ENCODE results near the gene DEPP1.

Gene DEPP1

DNA sequence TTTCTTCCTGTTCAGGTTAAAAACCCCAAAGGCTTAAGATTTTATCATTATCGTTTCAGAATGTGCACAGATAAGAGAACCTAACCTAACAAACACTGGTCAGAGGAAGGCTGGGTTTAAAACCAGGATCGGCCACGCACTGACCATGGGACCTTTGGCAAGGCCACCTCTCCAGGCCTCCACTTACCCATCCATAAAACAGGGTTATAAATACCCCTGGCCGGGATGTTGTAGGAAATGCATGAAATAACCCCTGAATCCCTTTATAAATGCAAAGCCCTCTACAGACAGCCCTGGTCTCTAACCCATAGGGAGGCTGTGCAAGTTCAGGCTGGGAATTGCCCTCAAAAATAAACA lies 418 bp downstream of the DEPP1 start:
- no peak for ATAC-seq

DNA sequence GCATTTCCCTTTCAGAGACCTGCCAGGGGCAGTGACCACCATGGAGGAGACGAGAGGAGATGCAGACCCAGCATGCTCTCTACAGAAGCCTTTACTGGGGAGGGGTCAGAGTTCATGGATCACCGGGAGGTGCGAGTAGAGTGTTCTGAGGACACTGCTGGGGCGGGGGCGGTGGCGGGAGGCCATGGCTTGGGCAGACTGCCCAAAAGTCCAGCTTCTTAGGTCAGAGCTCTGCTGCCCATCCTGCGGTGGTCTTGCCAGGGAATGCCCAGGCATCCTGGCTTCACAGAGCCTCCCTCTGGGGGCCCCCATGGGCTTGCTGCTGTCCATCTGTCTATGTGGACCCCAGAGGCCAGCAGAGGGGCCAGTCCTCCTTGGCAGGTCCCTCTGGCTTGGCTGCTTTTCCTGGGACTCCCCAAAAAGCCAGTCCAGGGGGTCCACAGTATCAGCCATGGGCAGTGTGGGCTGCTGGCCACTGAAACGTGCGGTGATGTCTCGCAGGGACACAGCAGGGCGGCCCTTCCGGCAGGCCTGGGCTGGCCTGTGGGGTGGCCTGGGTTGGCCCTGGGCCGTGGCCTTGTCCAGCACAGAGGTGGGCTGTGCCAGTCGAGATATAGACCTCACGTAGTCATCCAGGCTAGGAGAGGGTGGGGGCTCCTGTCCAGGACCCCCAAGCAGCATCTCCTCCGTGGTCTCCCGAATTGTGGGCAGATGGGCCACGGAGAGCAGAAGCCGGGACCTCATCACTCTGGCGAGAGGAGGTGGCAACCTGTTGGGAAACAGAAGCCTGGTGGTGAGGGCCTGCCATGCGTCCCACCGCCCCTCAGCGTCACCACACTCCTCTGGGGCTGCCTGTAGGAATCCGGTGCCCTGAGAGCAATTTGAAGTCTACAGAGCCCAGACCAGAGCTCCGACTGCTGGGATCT lies 1.1 kb downstream of the DEPP1 start:
- no peak for ATAC-seq

DNA sequence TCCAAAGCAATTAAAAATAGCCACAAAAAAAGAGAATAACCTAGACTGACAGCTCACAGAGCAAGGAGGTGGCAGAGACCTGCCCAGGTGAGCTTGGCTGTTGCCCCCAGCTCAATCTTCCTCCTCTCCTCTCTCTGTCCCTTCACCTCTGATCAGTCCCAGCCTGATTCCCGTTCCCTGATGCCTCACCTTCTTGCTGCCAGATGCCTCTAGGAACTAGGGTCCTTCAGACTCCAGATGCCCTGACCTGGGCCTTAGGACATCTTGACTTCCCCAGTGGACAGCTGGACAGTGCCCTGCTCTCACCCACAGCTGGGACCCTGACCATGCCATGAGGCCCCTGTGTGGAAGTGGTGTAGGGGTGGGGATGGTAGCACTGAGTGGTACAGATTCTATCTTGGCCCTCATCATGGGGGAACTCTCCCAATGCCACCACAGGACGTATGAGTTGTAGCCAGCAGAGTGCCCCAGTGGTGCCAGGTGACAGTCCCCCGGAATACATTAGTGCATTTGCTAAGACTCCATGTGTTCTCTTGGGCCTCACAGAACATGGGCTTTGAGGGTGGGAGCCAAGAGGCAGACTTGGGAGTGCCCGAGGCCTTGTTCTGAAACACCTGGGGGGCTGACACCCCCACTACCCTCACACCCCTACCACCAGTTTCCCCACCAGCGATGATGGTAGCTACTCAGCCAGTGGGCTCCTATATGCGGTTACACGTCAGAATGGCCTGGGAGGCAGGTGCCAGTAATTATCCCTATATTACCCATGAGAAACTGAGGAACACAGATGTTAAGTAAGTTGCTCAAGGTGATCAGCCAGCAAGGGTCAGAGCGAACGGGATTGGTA lies 2.0 kb downstream of the DEPP1 start:
- no peak for ATAC-seq

DNA sequence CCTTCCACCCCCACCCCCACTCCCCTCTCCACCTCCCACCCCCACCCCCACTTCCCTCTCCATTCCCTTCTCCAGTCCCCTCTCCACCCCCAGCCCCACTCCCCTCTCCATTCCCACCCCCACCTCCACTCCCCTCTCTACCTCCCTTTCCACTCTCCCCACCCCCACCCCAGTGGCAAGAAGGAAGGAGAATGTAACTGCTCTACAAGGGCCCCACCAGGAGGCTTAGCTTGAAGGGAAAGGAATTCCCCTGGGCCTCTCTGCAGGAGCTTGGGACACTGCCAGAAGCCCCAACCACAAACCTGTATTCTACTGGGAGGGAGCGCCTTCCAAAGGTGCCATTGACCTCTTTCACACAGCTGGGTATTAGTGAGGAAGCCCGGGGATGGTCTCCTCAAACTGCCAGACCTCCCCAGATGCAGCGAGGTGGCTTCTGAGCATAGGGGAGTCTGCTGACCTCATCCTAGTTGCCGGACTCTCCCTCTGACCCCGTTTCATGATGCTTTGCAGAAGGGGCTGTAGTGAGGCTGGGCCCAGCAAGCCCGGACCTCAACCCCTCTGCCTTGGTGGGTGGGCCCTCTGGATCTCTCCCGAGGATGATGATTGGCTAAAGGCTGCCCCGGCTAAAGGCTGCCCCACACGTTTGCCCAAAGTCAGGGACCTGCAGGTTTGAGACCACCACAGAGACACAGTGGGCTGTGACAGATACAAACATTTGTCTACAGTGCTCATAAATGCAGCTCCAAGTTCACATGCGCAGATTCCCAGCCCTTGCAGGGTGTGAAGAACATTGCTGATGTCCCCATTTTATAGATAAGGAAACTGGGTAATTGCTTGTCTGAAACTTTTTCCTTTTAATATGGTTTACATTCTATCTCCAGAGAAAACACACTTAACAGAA lies 2.9 kb downstream of the DEPP1 start:
- ATAC-seq = no peak

DNA sequence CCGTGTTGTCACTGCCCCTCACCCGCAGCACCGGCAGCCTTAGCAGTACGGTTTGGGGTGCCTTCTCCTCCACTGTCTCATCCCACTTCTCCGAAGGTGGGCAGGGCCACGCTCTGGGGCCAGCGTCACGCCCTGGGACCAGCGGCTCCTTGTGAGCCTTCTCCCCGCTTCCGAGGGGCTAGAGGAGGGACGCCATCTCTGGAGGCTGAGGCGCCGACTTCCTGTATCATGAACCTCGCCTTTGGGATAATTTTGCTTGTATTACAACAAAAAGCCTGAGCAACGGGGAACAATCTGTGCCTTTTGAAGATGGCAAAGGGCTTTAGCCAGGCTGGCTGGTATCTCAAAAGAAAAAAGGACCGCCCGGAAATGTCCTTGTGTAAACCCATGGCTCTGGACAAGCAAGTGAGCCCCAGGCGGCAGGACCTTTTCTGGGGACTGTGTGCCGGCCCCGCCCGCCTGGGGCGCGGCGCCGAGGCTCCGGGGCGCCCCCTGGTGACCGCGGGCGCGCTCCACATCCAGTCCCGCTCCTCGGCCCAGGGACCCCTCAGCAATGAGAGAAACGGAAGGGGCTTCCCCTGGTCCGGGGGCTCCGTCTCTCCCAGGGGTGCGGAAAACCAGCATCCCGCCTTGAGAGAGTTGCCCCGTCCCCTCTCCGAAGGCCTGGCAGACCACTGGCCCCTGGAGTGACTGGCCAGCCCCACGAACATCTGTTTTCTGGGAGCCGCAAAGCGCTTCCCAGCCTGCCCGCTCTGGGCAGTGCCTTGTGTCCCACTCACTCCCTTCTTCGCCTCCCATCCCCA lies 3.8 kb downstream of the DEPP1 start:
- ATAC-seq = peak; percentile 89 to 94

DNA sequence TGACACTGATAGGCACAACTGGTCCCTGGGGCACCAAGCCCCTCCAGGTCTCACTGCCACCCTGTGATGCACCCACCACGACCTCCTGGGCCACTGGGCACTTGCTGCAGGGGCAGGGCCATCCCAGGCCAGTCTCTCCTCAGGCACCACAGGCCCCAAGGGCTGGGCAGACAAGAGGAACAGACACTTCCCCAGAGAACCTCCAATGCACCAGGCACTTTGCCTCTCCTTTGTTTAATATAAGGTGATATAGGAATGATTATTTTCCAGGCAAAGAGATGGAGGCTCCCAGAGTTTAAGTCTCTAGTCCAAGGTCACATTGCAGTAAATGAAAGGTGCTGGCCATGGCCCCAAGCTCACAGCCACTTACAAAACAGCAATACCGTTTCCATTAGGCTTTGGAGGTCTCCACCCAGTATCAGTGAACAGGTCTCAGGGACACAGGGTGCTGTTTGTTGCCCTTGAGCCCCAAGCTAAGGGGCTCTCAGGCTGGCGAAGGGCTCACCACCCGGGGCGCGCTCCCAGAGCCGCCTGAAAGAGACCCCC lies 4.5 kb downstream of the DEPP1 start:
- no peak for ATAC-seq

DNA sequence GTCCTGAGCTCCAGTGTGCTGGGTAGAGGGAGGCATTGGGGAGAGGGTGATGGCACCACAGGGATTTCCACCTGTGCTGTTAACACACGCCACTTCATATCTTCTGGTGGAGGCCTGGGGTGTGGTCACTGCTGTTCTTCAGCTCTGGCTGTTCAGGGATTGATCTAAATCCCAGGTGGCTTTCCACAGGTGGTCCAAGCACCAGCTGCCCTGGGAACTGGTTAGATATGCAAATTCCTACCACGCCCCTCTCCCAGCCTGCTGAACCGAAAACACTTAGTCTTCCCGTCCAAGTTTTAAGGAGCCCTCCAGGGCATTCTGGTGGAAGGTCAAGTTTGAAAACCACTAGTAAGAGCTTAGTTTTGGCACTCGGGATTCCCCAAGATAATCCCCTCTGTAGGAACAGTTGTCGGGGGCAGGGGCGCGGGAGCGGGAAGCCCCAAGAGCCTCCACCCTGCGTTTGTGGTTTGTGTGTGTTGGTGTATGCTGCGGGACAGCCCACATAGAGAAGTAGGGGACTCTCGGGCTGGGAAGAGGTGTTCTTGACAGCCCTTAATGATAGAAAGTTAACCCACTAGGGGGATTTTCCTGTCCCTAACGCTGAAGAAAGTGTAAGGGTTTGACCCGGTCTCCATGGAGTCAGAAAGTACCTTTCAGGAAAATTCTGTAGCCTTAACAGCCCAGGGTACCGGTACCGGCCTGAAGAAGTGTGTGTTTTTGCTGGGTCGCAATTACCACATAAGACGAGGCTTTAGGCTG lies 5.1 kb downstream of the DEPP1 start:
- ATAC-seq = no peak

DNA sequence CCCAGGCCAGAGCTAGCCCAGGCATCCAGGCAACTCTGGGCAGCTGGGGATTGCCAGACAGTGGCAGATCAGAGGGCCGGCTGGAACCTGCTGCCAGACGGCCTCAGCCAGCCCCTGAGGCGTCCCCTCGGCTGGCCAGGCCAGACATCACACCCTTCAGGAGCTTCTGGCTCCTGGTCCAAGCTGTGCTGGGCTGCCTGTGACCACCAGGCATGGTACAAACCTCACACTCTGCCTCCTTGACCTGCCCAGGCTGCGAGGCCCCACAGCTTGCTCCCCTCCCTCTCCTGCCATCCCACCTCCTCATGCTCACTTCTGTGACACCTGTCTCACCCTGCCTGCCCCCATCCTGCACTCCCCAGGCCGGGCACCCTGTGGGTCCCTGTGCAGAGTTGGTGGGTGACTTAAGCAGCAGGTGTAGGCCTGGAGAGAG lies 5.7 kb downstream of the DEPP1 start:
- no peak for ATAC-seq

DNA sequence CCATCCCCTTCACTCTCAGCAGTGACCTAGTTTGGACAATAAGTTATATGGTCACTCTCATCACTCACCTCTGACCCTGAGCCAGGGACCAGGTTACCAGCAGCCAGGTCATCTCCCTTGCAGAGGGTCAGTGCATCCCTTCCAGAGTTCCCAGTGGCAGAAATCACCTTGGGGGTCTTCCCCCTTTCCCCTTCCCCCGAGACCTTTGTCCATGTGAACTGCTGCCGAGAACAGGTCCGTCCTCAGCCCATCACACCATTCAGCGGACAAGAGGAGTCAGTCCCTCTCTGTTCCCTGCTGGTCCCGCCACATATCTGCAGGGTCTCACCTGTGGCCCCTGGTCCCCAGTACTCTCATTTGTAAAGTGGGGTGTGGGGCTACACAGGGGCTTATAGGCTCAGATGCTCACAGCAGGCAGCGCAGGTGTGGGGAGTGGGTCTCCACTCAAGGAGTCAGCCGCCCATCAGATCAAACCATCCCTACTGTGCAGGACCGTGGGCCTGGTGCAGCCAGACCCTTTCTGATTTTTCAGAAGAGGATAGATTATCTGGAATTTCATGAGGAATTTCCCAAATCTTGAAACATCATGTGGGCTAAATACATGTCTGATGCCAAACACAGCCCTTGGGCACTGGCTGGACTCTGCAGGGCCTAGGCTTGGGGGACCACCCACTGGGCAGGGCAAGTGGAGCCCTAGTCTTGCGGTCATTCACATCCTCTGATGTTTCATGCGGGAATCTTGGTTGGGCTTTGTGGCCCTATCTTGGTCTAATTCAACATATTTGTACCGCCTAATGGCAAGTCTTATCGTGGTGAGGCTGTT lies 6.5 kb downstream of the DEPP1 start:
- ATAC-seq = no peak

DNA sequence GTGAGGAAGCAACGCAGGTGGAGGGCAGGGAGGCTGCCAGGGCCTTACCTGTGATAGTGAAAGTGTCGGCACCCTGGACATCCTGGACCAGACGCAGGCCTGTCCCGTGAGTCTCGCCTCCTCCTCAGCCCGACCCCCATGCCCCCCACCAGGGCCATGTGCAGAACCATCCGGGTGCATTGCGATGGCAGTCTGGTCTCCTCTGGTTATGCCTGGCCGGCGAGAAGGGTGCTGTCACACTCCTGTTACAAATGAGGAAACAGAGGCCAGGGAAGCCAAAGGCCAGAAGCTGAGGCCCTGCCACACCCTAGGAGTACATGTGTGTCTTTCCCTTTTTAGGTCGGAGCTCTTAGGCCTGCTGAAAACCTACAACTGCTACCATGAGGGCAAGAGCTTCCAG lies 7.2 kb downstream of the DEPP1 start:
- no peak for ATAC-seq

DNA sequence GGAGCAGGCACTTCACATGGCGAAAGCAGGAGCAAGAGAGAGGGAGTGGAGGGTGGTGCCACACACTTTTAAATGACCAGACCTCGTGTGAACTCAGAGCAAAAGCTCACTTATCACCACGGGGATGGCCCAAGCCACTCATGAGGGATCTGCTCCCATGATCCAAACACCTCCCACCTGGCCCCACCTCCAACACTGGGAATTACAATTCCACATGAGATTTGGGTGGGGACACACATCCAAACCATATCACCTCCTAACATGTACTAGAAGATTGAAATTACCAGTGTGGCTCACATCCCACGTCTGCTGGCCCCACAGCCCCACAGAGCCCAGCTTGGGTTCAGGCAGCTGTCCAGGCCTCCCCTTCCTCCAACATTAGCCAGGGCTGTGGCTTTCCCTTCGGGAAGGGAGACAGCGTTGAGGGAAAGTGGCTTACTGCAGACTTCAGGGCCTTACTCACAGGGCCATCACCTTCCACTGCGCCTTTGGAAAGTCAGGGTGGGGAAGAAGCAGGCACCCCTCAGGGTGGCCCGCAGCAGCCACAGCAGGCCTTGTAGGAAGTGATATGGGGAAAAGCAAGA lies 7.7 kb downstream of the DEPP1 start:
- no peak for ATAC-seq

DNA sequence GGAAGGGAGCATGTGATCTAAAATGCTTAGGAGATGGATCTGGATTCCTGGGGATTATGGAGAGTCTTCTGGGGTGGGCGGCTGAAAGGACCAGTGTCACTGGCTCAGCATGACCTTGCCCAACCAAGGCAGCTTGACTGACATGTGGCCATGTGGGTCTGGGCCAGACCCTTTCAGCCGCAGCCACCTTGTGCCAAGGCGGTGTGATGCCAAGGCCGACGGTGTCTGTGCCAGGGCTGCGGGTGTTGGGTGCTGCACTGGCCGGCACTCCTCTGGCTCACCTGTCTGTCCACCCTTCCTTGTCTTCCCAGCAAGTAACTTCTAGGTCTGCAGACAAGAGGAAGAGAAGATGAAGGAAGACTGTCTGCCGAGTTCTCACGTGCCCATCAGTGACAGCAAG lies 8.8 kb downstream of the DEPP1 start:
- ATAC-seq = no peak

DNA sequence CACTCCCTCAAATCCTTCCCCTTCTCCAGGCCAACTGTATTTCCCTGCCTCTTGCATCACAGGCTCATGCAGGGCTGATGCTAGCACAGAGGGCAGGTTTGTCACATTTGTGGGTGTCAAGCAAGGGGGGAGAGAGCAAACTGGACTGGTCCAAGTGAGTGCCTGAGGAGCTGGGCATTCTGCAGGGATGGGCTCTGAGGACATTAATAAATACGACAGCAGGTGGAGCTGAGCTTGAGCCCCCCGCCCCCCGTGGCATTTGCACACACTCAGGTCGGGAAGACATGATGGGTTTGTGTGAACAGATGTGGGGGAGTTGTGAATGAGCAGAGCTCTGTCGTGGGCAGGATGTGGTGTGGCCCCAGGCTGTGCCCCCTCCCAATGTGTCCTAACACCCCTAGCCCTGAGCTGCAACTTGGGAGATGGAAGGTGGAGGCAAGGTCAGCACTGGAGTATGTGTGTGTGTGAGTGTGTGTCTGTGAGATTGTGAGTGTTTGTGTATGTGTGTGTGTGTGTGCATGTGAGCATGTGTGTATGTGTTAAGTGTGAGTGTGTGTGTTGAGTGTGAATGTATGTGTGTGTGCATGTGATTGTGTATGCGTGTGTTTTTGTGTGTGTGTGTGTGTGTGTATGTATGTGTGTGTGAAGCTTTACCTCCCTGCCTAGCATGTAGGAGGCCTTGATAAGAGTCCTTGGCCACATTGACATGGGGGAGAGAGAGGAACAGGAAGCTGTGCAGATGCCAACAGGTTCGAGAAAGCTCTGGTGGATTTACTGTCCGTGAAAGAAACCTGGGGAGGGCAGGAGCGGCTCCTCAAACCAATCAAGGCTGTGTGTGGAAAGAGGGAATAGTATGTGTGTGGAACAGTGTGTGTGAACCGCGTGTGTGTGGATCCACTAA lies 9.9 kb downstream of the DEPP1 start:
- ATAC-seq = no peak

DNA sequence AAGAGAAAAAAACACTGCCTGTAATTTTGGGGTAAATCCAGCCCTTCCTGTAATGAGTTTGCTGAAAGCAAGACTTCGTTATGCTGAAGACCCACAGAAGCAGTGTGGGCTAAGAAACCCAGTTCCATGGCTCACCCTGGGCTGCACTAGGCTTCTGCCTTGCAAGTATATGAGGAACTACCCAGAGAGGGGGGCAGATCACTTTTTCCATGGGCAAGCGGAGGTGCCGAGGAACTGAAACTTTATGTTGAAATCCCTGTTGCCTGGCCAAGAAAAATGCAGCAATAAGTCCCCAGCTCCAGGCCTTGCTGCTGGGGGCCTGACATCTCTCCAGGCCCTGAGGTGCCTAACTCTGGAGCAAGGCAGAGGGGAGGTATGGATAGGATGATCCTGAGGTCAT lies 10.5 kb downstream of the DEPP1 start:
- no peak for ATAC-seq

DNA sequence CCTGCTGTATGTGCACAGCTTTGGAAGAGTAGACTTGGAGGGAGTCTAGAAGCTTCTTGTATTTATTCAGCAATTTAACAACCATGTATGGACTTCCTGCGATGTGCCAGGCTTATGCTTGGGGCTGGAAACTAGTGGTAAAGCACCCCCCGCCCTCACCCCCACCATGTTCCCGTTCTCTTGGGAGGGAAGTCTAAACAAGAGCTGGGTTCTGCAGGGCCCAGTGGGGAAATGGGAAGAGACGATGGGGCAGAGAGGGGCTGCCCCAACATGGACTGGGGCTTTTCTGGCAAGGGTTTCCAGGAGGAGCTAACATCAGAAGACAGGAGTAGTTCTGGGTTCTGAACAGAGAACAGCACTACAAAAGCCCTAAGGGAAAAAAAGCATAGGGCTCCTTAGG lies 11.0 kb downstream of the DEPP1 start:
- no peak for ATAC-seq

DNA sequence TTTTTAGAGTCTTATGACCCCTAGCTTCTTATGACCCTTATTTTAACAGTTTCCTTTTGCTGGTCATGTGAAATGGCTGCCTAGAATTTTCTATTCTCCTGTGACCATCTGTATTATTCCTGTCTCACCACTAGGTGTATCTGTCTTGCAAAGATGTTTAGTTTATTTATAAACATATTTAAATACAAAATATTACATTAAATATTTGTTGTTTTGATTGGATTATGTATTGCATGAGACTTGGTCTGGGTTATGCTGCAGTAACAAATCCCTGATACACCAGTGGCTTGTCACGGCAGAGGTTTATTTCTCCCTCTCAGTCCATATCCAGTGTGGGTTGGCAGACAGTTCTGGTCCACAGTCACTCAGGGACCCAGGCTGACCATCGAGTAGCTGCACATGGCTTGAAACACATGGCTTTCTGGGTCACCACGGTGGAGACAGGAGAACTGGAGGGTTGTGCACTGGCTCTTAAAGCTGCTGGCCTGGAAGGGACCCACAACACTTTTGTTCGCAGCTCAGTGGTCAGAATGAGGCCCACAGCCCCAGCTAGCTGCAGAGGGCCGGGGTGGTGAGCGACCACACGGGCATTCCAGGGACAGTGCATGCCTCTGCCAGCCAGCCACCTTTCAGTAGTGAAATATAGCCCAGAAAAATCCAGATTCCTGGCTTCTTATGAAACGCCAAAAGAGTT lies 11.6 kb downstream of the DEPP1 start:
- no peak for ATAC-seq

DNA sequence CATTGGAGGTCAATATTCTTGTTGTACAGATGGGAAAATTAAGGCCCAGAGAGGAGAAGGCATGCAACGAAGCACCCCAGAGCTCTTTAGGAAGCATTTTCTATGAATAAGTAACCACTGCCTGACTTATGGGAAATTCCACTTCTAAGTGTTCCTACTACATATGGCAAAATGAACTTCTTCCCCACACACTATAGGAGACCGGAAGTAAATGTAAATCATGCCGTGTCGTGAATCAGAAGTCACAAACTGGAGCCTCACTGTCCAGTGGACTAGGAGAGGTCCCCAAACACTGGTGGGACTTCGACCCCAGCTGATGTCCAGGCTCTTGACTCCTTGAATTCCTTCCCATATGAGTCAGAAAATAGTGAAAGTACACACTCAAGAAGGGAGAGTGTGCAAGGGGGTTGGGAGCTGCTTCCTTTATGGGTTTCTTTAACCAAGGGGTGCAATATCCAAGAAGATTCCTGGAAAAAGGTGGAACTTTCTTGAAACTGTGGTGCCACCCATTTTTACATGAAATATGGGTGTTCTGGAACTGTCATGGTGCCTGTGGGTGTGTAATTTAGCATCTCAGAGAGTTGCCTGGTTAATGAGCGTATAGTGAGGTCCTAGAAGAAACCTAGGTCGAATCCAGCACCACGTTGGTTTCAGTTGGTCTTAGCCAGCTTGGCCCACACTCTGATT lies 12.3 kb downstream of the DEPP1 start:
- ATAC-seq = peak in 1 of 2 donors; percentile 5
